Measurements from ENCODE around the gene XIRP1.

The XIRP1 gene

GRCh38 chr3:39191773-39192172 lies 622 bp downstream of the XIRP1 start:
- DNase-seq (ENCODE audit: low read depth, low spot score), result no peak
- no peak overlapping the region for H3K4me3 ChIP-seq (ENCODE audit: low read depth, low read length)
- TF ChIP-seq CTCF (IDR thresholded peaks at IDR 0.05; ENCODE audit: low read depth, low read length), result no peak
- in situ Hi-C loops (cut with HindIII; ENCODE audit: low sequenced_read_pairs), result no loop called here

GRCh38 chr3:39191111-39191510 lies 1.3 kb downstream of the XIRP1 start:
- no peak for TF ChIP-seq CTCF (IDR thresholded peaks at IDR 0.05; ENCODE audit: low read depth, low read length)
- in situ Hi-C loops (cut with HindIII; ENCODE audit: low sequenced_read_pairs), result no loop called here
- DNase-seq (ENCODE audit: low read depth, low spot score), result no peak
- no peak overlapping the region for H3K4me3 ChIP-seq (ENCODE audit: low read depth, low read length)

- no peak overlapping the region for H3K4me3 ChIP-seq (ENCODE audit: low read depth, low read length)
- no peak for TF ChIP-seq CTCF (IDR thresholded peaks at IDR 0.05; ENCODE audit: low read depth, low read length)
- DNase-seq (ENCODE audit: low read depth, low spot score), result no peak
- in situ Hi-C loops (cut with HindIII; ENCODE audit: low sequenced_read_pairs), result no loop called here
These were observed 1.9 kb downstream of the XIRP1 start for GRCh38 chr3:39190281-39191025.

- H3K4me3 ChIP-seq (ENCODE audit: low read depth, low read length), result no peak overlapping the region
- in situ Hi-C loops (cut with HindIII; ENCODE audit: low sequenced_read_pairs), result no loop called here
- peak; percentile 46 for DNase-seq (ENCODE audit: low read depth, low spot score)
- TF ChIP-seq CTCF (IDR thresholded peaks at IDR 0.05; ENCODE audit: low read depth, low read length), result peak; percentile 73
These were observed 2.5 kb downstream of the XIRP1 start for GRCh38 chr3:39189959-39190269.

GRCh38 chr3:39189150-39189958 lies 3.0 kb downstream of the XIRP1 start:
- DNase-seq (ENCODE audit: low read depth, low spot score), result no peak
- TF ChIP-seq CTCF (IDR thresholded peaks at IDR 0.05; ENCODE audit: low read depth, low read length), result no peak
- in situ Hi-C loops (cut with HindIII; ENCODE audit: low sequenced_read_pairs), result no loop called here
- no peak overlapping the region for H3K4me3 ChIP-seq (ENCODE audit: low read depth, low read length)

- TF ChIP-seq CTCF (IDR thresholded peaks at IDR 0.05; ENCODE audit: low read depth, low read length), result no peak
- H3K4me3 ChIP-seq (ENCODE audit: low read depth, low read length), result no peak overlapping the region
- in situ Hi-C loops (cut with HindIII; ENCODE audit: low sequenced_read_pairs), result no loop called here
- DNase-seq (ENCODE audit: low read depth, low spot score), result no peak
These were observed 3.9 kb downstream of the XIRP1 start for GRCh38 chr3:39188271-39189149.
